Karpas-422 (cell line): Measurements from ENCODE around the gene STXBP6. TPM values are rescaled to one million over a fixed set of nuclear protein-coding genes. Genes with fewer than 3 reads are reported as not detected.
A peak's percentile ranks its signal among the peaks of the same experiment; 100 is the strongest.

Experiments
- DNase-seq: peaks from one replicate; pipeline ENCODE4 v3.0.0-alpha.2; 2015
- H2AFZ ChIP-seq: fragments of 200-600 bp; sonication (generic); 2 replicates; pipeline ENCODE4 v1.6.1; 2014; ENCODE audit warnings: antibody characterized with exemption, low read length, mixed read lengths
- H3K27ac ChIP-seq: fragments of 200-600 bp; sonication (generic); 2 replicates; pipeline ENCODE4 v1.5.1; 2014; ENCODE audit warnings: mild to moderate bottlenecking, low read length, moderate library complexity
- H3K27me3 ChIP-seq: fragments of 200-600 bp; sonication (generic); 2 replicates; pipeline ENCODE4 v1.6.1; 2014; ENCODE audit warnings: low read length, mixed read lengths
- H3K36me3 ChIP-seq: fragments of 200-600 bp; sonication (generic); 2 replicates; pipeline ENCODE4 v1.6.1; 2014; ENCODE audit warnings: low read length, mixed read lengths; ENCODE audit not compliant: insufficient read depth
- H3K4me1 ChIP-seq: fragments of 200-600 bp; sonication (generic); 2 replicates; pipeline ENCODE4 v1.6.1; 2014; ENCODE audit warnings: mild to moderate bottlenecking, low read length, mixed read lengths
- H3K4me2 ChIP-seq: fragments of 200-600 bp; sonication (generic); 2 replicates; pipeline ENCODE4 v1.6.1; 2014; ENCODE audit warnings: low read length, low read depth, mild to moderate bottlenecking; ENCODE audit not compliant: poor library complexity, severe bottlenecking
- H3K4me3 ChIP-seq: fragments of 200-600 bp; sonication (generic); 2 replicates; pipeline ENCODE4 v1.5.1; 2014; ENCODE audit warnings: mild to moderate bottlenecking, antibody characterized with exemption, low read length, mixed read lengths
- H3K79me2 ChIP-seq: fragments of 200-600 bp; sonication (generic); 2 replicates; pipeline ENCODE4 v1.6.1; 2014; ENCODE audit warnings: mild to moderate bottlenecking, low read length, mixed read lengths
- H3K9ac ChIP-seq: fragments of 200-600 bp; sonication (generic); 2 replicates; pipeline ENCODE4 v1.6.0; 2014; ENCODE audit warnings: low read length
- H3K9me2 ChIP-seq: fragments of 200-600 bp; sonication (generic), shearing (Covaris generic); replicated peaks from 2 replicates; pipeline ENCODE4 v1.6.0; 2014; ENCODE audit warnings: mild to moderate bottlenecking, low read length, moderate library complexity; ENCODE audit not compliant: insufficient read depth
- H3K9me3 ChIP-seq: fragments of 300-700, 200-600 bp; sonication (generic); 2 replicates; pipeline ENCODE4 v1.6.1; 2014; ENCODE audit warnings: low read length, mixed read lengths
- H4K20me1 ChIP-seq: fragments of 200-600 bp; sonication (generic); 2 replicates; pipeline ENCODE4 v1.6.1; 2014; ENCODE audit warnings: mild to moderate bottlenecking, antibody characterized with exemption, low read length, low read depth; ENCODE audit not compliant: insufficient read depth
- total RNA-seq: library from RNA; depleted of rRNA; stranded (reverse); fragments of >200 nt; shearing (Covaris generic); gene quantifications from 2 replicates; pipeline ENCODE4 v1.2.3, GENCODE V29; 2014; ENCODE audit warnings: low replicate concordance

STXBP6 gene
- total RNA-seq, 1 experiment from 2014 or later: 1.3 TPM

DNA sequence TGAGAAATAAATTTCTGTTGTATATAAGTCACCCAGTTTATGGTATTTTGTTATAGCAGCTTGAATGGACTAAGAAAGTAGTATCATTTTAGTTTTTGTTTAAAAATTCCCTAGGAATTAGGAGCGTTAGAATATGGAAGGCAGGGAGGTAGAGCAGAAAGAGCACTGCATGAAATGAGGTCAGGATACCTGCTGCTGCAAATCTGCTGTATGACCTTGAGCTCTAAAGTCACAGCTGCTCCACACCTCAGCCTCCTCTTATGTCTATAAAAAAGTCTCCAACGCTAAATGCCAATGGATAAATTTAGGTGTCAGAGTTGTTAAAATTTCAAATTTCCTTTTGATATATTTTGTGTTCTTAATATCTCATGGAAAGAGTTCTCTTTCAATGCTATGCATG lies 235.0 kb downstream of the STXBP6 start:
- Histone ChIP-seq H3K4me3 (no peak overlapping the region), H3K4me1 (no peaks in the 10 kb centered on the region), H3K27me3 (no peaks in the 10 kb centered on the region), H3K79me2 (no peaks in the 10 kb centered on the region), H3K9me3 (no peaks in the 10 kb centered on the region), H4K20me1 (no peaks in the 10 kb centered on the region), H3K4me2 (no peak overlapping the region), H3K27ac (no peak overlapping the region), H2AFZ (no peak overlapping the region), H3K36me3 (no peaks in the 10 kb centered on the region), H3K9me2 (no peaks in the 10 kb centered on the region), H3K9ac (no peak overlapping the region)
- no peak for DNase-seq

GRCh38 chr14:24814346-24814745 lies 235.6 kb downstream of the STXBP6 start:
- no peak for DNase-seq
- Histone ChIP-seq H3K9me3 (no peaks in the 10 kb centered on the region), H3K36me3 (no peaks in the 10 kb centered on the region), H3K9me2 (no peaks in the 10 kb centered on the region), H3K27ac (no peak overlapping the region), H3K27me3 (no peaks in the 10 kb centered on the region), H3K4me2 (no peak overlapping the region), H4K20me1 (no peaks in the 10 kb centered on the region), H3K79me2 (no peaks in the 10 kb centered on the region), H3K4me3 (no peak overlapping the region), H3K9ac (no peak overlapping the region), H2AFZ (no peak overlapping the region), H3K4me1 (no peaks in the 10 kb centered on the region)

GRCh38 chr14:24813819-24814259 lies 236.1 kb downstream of the STXBP6 start:
- no peaks in the 10 kb centered on the region for H3K4me1 ChIP-seq
- H3K4me2 ChIP-seq: no peak overlapping the region
- no peaks in the 10 kb centered on the region for H3K36me3 ChIP-seq
- DNase-seq: no peak
- no peak overlapping the region for H2AFZ ChIP-seq
- no peaks in the 10 kb centered on the region for H4K20me1 ChIP-seq
- no peak overlapping the region for H3K9ac ChIP-seq
- no peaks in the 10 kb centered on the region for H3K9me3 ChIP-seq
- no peaks in the 10 kb centered on the region for H3K27me3 ChIP-seq
- H3K4me3 ChIP-seq: no peak overlapping the region
- H3K79me2 ChIP-seq: no peaks in the 10 kb centered on the region
- H3K27ac ChIP-seq: no peak overlapping the region
- H3K9me2 ChIP-seq: no peaks in the 10 kb centered on the region

GRCh38 chr14:24813089-24813815 lies 236.7 kb downstream of the STXBP6 start:
- H3K36me3 ChIP-seq: no peaks in the 10 kb centered on the region
- no peak overlapping the region for H3K4me2 ChIP-seq
- H4K20me1 ChIP-seq: no peaks in the 10 kb centered on the region
- no peak for DNase-seq
- H3K9me3 ChIP-seq: no peaks in the 10 kb centered on the region
- H3K27me3 ChIP-seq: no peaks in the 10 kb centered on the region
- H3K9me2 ChIP-seq: no peaks in the 10 kb centered on the region
- H3K4me3 ChIP-seq: no peak overlapping the region
- H3K79me2 ChIP-seq: no peaks in the 10 kb centered on the region
- H2AFZ ChIP-seq: no peak overlapping the region
- H3K4me1 ChIP-seq: no peaks in the 10 kb centered on the region
- no peak overlapping the region for H3K9ac ChIP-seq
- H3K27ac ChIP-seq: no peak overlapping the region

DNA sequence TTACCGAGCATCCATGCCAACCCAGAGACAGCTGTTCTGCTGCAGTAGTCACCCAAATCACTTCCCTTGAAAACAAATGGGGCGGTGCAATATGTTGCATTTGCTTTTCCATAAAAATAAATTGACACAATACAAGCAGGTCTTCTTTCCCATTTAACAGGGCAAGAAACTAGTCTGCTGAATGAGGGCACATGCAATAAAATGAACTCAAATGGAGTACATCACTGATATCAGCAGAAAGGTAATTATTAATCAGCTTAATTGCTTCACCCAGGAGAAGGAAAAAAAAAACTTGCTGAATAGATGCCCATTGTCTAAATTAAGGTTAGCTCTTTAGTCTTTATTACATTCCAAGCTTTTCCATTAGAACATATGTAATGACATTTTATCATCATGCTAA lies 240.8 kb downstream of the STXBP6 start:
- Histone ChIP-seq H3K4me2 (no peak overlapping the region), H3K79me2 (no peaks in the 10 kb centered on the region), H3K27me3 (no peaks in the 10 kb centered on the region), H4K20me1 (no peaks in the 10 kb centered on the region), H3K36me3 (no peaks in the 10 kb centered on the region), H2AFZ (no peak overlapping the region), H3K4me3 (no peak overlapping the region), H3K9me3 (no peaks in the 10 kb centered on the region), H3K9me2 (no peaks in the 10 kb centered on the region), H3K27ac (no peak overlapping the region), H3K4me1 (no peaks in the 10 kb centered on the region), H3K9ac (no peak overlapping the region)
- no peak for DNase-seq

- H4K20me1 ChIP-seq: no peaks in the 10 kb centered on the region
- no peak overlapping the region for H3K9ac ChIP-seq
- no peaks in the 10 kb centered on the region for H3K27me3 ChIP-seq
- H3K36me3 ChIP-seq: no peaks in the 10 kb centered on the region
- no peak overlapping the region for H2AFZ ChIP-seq
- no peaks in the 10 kb centered on the region for H3K9me2 ChIP-seq
- no peak overlapping the region for H3K4me2 ChIP-seq
- no peak for DNase-seq
- no peaks in the 10 kb centered on the region for H3K4me1 ChIP-seq
- H3K9me3 ChIP-seq: no peaks in the 10 kb centered on the region
- no peaks in the 10 kb centered on the region for H3K79me2 ChIP-seq
- H3K4me3 ChIP-seq: no peak overlapping the region
- no peak overlapping the region for H3K27ac ChIP-seq
Measured at GRCh38 chr14:24808412-24808811, 241.5 kb downstream of the STXBP6 start.

GRCh38 chr14:24806061-24806678 lies 243.8 kb downstream of the STXBP6 start:
- no peaks in the 10 kb centered on the region for H3K27me3 ChIP-seq
- no peaks in the 10 kb centered on the region for H3K9me3 ChIP-seq
- no peak overlapping the region for H3K27ac ChIP-seq
- no peak overlapping the region for H3K4me2 ChIP-seq
- no peak overlapping the region for H3K4me3 ChIP-seq
- peak; percentile 90 for DNase-seq
- no peaks in the 10 kb centered on the region for H3K79me2 ChIP-seq
- H3K9ac ChIP-seq: no peak overlapping the region
- H3K36me3 ChIP-seq: no peaks in the 10 kb centered on the region
- H4K20me1 ChIP-seq: no peaks in the 10 kb centered on the region
- H2AFZ ChIP-seq: no peak overlapping the region
- no peaks in the 10 kb centered on the region for H3K9me2 ChIP-seq
- H3K4me1 ChIP-seq: no peaks in the 10 kb centered on the region

DNA sequence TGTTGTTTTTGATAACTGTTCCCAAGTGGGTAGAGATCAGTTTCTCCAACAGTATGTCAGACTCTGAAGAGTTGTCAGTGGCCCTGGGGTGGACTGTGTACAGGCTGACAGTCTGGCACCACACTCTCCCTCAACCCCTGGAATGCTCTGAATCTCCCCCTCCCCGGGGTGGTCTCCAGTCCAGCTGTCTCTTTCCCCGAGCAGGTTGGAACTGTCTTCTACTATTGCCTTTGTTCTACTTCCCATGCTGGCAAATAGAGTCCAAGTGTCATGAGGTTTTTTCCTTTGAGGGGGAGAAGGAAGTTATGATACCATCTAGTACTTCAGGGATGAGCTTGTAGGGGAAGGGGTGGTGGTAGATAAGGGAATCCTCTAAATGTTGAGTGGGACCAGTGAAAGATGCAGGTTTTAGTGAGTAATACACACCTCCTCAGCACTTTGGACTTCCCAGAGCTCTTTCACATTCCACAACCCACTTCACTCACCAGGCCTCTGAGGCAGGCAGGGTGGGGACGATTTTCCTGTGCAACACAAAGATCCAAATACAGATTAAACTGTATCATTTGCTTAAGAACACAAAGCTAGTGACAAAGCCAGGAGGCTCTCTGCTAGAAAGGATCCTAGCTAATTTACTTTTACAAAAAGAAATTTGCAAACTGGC lies 245.3 kb downstream of the STXBP6 start:
- Histone ChIP-seq H2AFZ (no peak overlapping the region), H3K27ac (no peak overlapping the region), H3K4me2 (no peak overlapping the region), H3K9me3 (no peaks in the 10 kb centered on the region), H3K4me1 (no peaks in the 10 kb centered on the region), H3K27me3 (no peaks in the 10 kb centered on the region), H3K36me3 (no peaks in the 10 kb centered on the region), H4K20me1 (no peaks in the 10 kb centered on the region), H3K4me3 (no peak overlapping the region), H3K9me2 (no peaks in the 10 kb centered on the region), H3K9ac (no peak overlapping the region), H3K79me2 (no peaks in the 10 kb centered on the region)
- DNase-seq: no peak
